Measurements from ENCODE around the gene RPF1. TPM values are rescaled to one million over a fixed set of nuclear protein-coding genes. Genes with fewer than 3 reads are reported as not detected.

Gene RPF1
- total RNA-seq, 2 donors from 2014 or later: 26.1 to 31.4 TPM

DNA sequence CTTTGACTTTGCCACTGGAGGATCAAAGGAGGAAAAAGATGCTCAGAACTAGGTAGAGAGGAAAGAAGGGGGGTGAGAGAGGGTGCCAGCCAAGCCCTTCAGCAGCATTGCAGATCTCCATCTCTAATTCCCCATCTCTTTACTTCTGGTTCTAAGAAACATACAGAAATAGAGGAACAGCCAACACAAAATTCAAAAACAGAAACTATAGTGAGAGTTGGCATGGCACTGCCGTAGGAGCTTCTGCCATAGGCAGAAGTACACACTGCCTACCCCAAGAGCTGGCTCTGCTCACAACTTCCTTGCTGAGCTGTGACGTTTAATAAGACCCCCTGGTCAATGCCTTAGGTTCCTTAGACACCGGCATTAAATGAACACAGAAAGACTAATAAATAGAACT lies 26.6 kb upstream of the RPF1 start:
- no peak overlapping the region for H3K4me3 ChIP-seq
- intact Hi-C loops (cut with DNase I): no loop called here
- H3K4me1 ChIP-seq: no peaks in the 10 kb centered on the region
- H3K27me3 ChIP-seq: no peaks in the 10 kb centered on the region
- H3K27ac ChIP-seq: no peak overlapping the region
- no peak for DNase-seq
- no peaks in the 10 kb centered on the region for H3K36me3 ChIP-seq
- TF ChIP-seq, protein P1, sequence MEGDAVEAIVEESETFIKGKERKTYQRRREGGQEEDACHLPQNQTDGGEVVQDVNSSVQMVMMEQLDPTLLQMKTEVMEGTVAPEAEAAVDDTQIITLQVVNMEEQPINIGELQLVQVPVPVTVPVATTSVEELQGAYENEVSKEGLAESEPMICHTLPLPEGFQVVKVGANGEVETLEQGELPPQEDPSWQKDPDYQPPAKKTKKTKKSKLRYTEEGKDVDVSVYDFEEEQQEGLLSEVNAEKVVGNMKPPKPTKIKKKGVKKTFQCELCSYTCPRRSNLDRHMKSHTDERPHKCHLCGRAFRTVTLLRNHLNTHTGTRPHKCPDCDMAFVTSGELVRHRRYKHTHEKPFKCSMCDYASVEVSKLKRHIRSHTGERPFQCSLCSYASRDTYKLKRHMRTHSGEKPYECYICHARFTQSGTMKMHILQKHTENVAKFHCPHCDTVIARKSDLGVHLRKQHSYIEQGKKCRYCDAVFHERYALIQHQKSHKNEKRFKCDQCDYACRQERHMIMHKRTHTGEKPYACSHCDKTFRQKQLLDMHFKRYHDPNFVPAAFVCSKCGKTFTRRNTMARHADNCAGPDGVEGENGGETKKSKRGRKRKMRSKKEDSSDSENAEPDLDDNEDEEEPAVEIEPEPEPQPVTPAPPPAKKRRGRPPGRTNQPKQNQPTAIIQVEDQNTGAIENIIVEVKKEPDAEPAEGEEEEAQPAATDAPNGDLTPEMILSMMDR (IDR thresholded peaks at IDR 0.05): no peak
- H3K9me3 ChIP-seq: no peaks in the 10 kb centered on the region
- no peak overlapping the region for H3K9ac ChIP-seq (ENCODE audit: low read depth in 2 of 2, low read length in 2 of 2)

GRCh38 chr1:84462118-84462517 lies 16.9 kb upstream of the RPF1 start:
- Histone ChIP-seq H3K4me1 (no peaks in the 10 kb centered on the region), H3K9ac (ENCODE audit: low read depth in 2 of 2, low read length in 2 of 2) (no peak overlapping the region), H3K4me3 (no peak overlapping the region), H3K27ac (no peak overlapping the region), H3K36me3 (no peaks in the 10 kb centered on the region), H3K27me3 (no peaks in the 10 kb centered on the region), H3K9me3 (no peaks in the 10 kb centered on the region)
- intact Hi-C loops (cut with DNase I): no loop called here
- DNase-seq: no peak
- TF ChIP-seq, protein P1 (IDR thresholded peaks at IDR 0.05): no peak

DNA sequence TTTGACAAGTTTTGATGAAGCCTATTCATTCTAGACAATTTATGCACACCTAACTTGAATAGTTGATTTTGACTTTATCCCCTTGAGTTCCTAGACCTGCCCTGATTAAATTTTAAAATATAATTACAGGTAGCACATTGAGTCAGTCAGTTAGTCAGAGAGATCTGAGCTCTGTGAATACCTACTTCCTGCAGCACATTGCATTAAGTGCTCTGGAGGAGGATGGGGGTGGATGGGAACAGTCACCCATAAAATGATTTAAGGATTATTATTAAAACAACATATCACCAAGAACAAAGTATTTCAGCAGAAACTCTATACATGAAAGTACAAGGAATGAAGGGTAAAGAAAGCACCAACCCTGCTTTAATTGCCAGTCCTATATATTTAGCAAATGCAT lies 11.8 kb upstream of the RPF1 start:
- no peaks in the 10 kb centered on the region for H3K4me1 ChIP-seq

DNA sequence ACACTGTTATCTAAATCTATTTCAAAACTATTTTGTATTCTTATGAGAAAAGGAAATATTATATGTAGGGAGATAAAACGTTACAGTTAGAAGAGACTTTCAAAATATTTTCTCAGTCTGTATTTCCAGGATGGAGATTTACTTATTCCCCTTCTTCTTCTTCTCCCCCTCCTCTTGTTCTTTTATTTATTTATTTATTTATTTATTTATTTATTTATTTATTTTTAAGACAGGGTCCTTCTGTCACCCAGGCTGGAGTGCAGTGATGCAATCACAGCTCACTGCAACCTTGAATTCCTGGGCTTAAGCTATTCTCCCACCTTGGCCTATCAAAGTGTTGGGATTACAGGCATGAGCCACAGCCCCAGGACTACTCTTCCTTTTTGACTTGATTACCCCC lies 2.8 kb upstream of the RPF1 start:
- Histone ChIP-seq H3K36me3 (no peaks in the 10 kb centered on the region), H3K4me1 (peaks cover 4% of the 10 kb centered on the region), H3K4me3 (no peak overlapping the region), H3K9ac (ENCODE audit: low read depth in 2 of 2, low read length in 2 of 2) (no peak overlapping the region), H3K27ac (no peak overlapping the region), H3K9me3 (no peaks in the 10 kb centered on the region), H3K27me3 (no peaks in the 10 kb centered on the region)
- TF ChIP-seq, protein P1 (IDR thresholded peaks at IDR 0.05): no peak
- intact Hi-C loops (cut with DNase I): no loop called here
- DNase-seq: no peak

More for the DNA sequence above, 11.8 kb upstream of the RPF1 start:
- intact Hi-C loops (cut with DNase I): no loop called here
- Histone ChIP-seq H3K36me3 (no peaks in the 10 kb centered on the region), H3K27ac (no peak overlapping the region), H3K27me3 (no peaks in the 10 kb centered on the region), H3K9ac (ENCODE audit: low read depth in 2 of 2, low read length in 2 of 2) (no peak overlapping the region), H3K4me3 (no peak overlapping the region), H3K9me3 (no peaks in the 10 kb centered on the region)
- TF ChIP-seq, protein P1 (IDR thresholded peaks at IDR 0.05): no peak
- DNase-seq: no peak

GRCh38 chr1:84479998-84480397 lies 932 bp downstream of the RPF1 start:
- no peaks in the 10 kb centered on the region for H3K36me3 ChIP-seq
- H3K27me3 ChIP-seq: no peaks in the 10 kb centered on the region
- intact Hi-C loops (cut with DNase I): no loop called here
- TF ChIP-seq, protein P1 (IDR thresholded peaks at IDR 0.05): no peak
- no peaks in the 10 kb centered on the region for H3K9me3 ChIP-seq
- no peak for DNase-seq
- H3K27ac ChIP-seq: peak overlapping the region; percentile 83
- peak overlapping the region; percentile 65 to 69 for H3K9ac ChIP-seq (ENCODE audit: low read depth in 2 of 2, low read length in 2 of 2)
- peaks cover 4% of the 10 kb centered on the region for H3K4me1 ChIP-seq
- peak overlapping the region; percentile 64 for H3K4me3 ChIP-seq

DNA sequence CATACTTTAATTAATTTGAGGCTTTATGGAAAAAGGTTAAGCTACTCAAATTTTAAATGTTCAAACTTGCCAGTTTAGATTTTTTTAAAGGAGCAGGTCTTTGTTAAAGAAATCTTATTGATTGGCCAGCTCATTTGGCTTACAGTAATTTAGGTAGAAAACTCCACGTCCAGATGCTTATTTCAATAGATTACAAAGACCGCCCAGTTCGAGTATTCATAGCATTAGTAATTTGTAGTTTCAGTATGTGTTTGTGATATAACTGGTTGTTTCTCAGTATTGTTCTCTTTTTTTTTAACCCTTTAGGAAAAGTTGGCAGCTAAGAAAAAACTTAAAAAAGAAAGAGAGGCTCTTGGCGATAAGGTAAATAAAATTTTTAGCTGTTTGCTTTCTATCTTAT lies 1.6 kb downstream of the RPF1 start:
- Histone ChIP-seq H3K36me3 (no peaks in the 10 kb centered on the region), H3K27me3 (no peaks in the 10 kb centered on the region), H3K9me3 (no peaks in the 10 kb centered on the region), H3K4me3 (peak overlapping the region; percentile 64), H3K27ac (no peak overlapping the region), H3K4me1 (peaks cover 4% of the 10 kb centered on the region), H3K9ac (ENCODE audit: low read depth in 2 of 2, low read length in 2 of 2) (no peak overlapping the region)
- TF ChIP-seq, protein P1 (IDR thresholded peaks at IDR 0.05): no peak
- DNase-seq: no peak
- intact Hi-C loops (cut with DNase I): no loop called here
